Activated CD8-positive, alpha-beta memory T cell treated with anti-CD3 and anti-CD28 coated beads, Interleukin-2, amount 10 ng/mL, durations not matched to agents 7 days and 5 days (primary cell): ENCODE results near the gene SYTL4. TPM values are rescaled to one million over a fixed set of nuclear protein-coding genes. Genes with fewer than 3 reads are reported as not detected.
A peak's percentile ranks its signal among the peaks of the same experiment; 100 is the strongest.

Experiments
- ATAC-seq: fragments of 150-1000 bp; cut with Tn5 transposase; one replicate; pipeline ENCODE4 v1.10.0; 2021; ENCODE audit warnings: moderate library complexity
- CTCF ChIA-PET: fragments of 350-600 bp; sonication (Branson Sonifier 250); formaldehyde crosslinking; loops from one replicate; lab custom pipeline; 2021; ENCODE audit warnings: antibody characterized with exemption; lab: Charles Lee
- DNase-seq: peaks from one replicate; pipeline ENCODE4 v3.0.0-alpha.2; 2020
- H3K27ac Mint-ChIP-seq: one replicate; pipeline ENCODE4 v1.8.0; 2021; ENCODE audit warnings: mild to moderate bottlenecking, mixed read lengths
- H3K27me3 Mint-ChIP-seq: one replicate; pipeline ENCODE4 v1.8.0; 2021; ENCODE audit warnings: mixed read lengths
- H3K36me3 Mint-ChIP-seq: one replicate; pipeline ENCODE4 v1.8.0; 2021; ENCODE audit warnings: mild to moderate bottlenecking, mixed read lengths
- H3K4me1 Mint-ChIP-seq: one replicate; pipeline ENCODE4 v1.8.0; 2021; ENCODE audit warnings: mixed read lengths
- H3K4me3 Mint-ChIP-seq: one replicate; pipeline ENCODE4 v1.8.0; 2021; ENCODE audit warnings: mild to moderate bottlenecking, moderate library complexity, mixed read lengths
- H3K9me3 Mint-ChIP-seq: one replicate; pipeline ENCODE4 v1.8.0; 2022; ENCODE audit warnings: low read depth, mixed read lengths
- total RNA-seq, 2 experiments: library from RNA; stranded (reverse); gene quantifications; one replicate each; pipeline ENCODE4 v1.2.3, GENCODE V29; 2021

SYTL4 gene
- total RNA-seq, 2 experiments from 2014 or later = not detected

DNA sequence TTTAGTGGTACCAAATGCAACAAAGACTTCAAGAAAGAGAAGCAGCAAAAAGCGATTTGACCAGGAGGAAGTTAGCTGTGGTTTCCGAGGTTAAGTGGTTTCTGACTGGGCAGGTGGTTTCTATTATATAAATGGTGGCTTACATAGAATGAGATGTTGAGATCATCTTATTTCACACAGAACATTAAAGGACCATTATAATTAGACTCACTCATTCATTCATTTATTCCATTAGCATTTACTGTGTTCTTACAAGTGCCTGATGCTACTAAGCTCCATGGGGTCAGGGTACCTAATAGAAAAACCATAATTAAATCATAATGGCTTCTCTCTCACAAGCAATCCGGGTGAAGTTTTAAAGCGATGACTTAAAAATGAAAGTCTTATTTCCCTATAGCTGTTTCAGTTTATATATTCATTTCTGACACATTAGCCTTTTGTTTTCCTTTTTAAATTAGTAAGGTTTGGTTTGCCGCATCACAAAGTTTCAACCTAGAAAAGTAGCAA, 105.9 kb downstream of the SYTL4 start:
- no peaks in the 10 kb centered on the region for H3K36me3 Mint-ChIP-seq
- CTCF ChIA-PET = interaction anchor here (1.3 to 1.5 kb wide), 2 partner anchors 11 to 142 kb away, joined by 3 to 4 read pairs; no protein-coding TSS in a partner anchor
- H3K27me3 Mint-ChIP-seq = peaks cover 33% of the 10 kb centered on the region
- no peaks in the 10 kb centered on the region for H3K9me3 Mint-ChIP-seq
- H3K4me3 Mint-ChIP-seq = no peak overlapping the region
- ATAC-seq (peak; percentile 27), DNase-seq (peak; percentile 60)
- H3K4me1 Mint-ChIP-seq = peaks cover 9% of the 10 kb centered on the region
- peak overlapping the region; percentile 11 for H3K27ac Mint-ChIP-seq

Other genes with a start within 250 kb of the SYTL4 start
- gene TNMD, start 147.2 kb downstream of the SYTL4 start, total RNA-seq = not detected
- gene TSPAN6, start 95.3 kb downstream of the SYTL4 start, total RNA-seq = not detected
- not detected for gene SRPX2, start 87.9 kb downstream of the SYTL4 start, total RNA-seq
- 10 to 100 TPM; 38.9 to 44.5 TPM for gene CSTF2, start 88.3 kb upstream of the SYTL4 start, total RNA-seq
- gene NOX1, start 142.2 kb upstream of the SYTL4 start, total RNA-seq = not detected
- gene XKRX, start 196.8 kb upstream of the SYTL4 start, total RNA-seq = under 1 TPM in 1 of 2 experiments, not detected in 1; 0.12 TPM
- gene ARL13A, start 237.6 kb upstream of the SYTL4 start, total RNA-seq = not detected